Measurements from ENCODE around the gene LAMB1. TPM values are rescaled to one million over a fixed set of nuclear protein-coding genes. Genes with fewer than 3 reads are reported as not detected.

The LAMB1 gene
- total RNA-seq, 1 experiment from 2014 or later: 101 TPM

GRCh38 chr7:107976620-107977019 is 26.3 kb downstream of the LAMB1 start:
- DNase-seq: no peak
- POLR2A ChIA-PET (ENCODE audit: unreplicated experiment): no interaction called here
- H3K4me1 ChIP-seq (ENCODE audit: insufficient read depth, low read length): no peaks in the 10 kb centered on the region
- BruUV-seq (replicated peaks): no TSS peak
- H3K79me2 ChIP-seq (ENCODE audit: low read length): no peaks in the 10 kb centered on the region
- CTCF ChIA-PET: no interaction called here
- intact Hi-C loops (cut with micrococcal nuclease): no loop called here
- ATAC-seq: no peak
- no peak overlapping the region for H3K4me2 ChIP-seq (ENCODE audit: low read length)
- peaks cover 69% of the 10 kb centered on the region for H3K36me3 ChIP-seq (ENCODE audit: low read depth, low read length)
- H4K20me1 ChIP-seq (ENCODE audit: low read length): no peaks in the 10 kb centered on the region
- H3K9me3 ChIP-seq (ENCODE audit: low read length): no peaks in the 10 kb centered on the region
- no peak overlapping the region for H3K9ac ChIP-seq (ENCODE audit: low read length)
- H3K4me3 ChIP-seq (ENCODE audit: low read length): no peak overlapping the region
- no peak overlapping the region for H3K27ac ChIP-seq (ENCODE audit: low read length)
- H3K9me2 ChIP-seq (replicated peaks; ENCODE audit: low read length): no peaks in the 10 kb centered on the region
- no peaks in the 10 kb centered on the region for H3F3A ChIP-seq (ENCODE audit: low read length, unreplicated experiment)
- H2AFZ ChIP-seq (ENCODE audit: low read length): no peak overlapping the region
- no peaks in the 10 kb centered on the region for H3K27me3 ChIP-seq (ENCODE audit: low read length)
- TF ChIP-seq EZH2phosphoT487 (IDR thresholded peaks at IDR 0.05; ENCODE audit: borderline replicate concordance, low read length): no peak
- no peak for TF ChIP-seq CTCF (conservative IDR thresholded peaks at IDR 0.05; ENCODE audit: low read depth, low read length)
- no peak for TF ChIP-seq EZH2 (IDR thresholded peaks at IDR 0.05; ENCODE audit: low read length, unreplicated experiment)

GRCh38 chr7:107975394-107976013 is 27.5 kb downstream of the LAMB1 start:
- no peaks in the 10 kb centered on the region for H4K20me1 ChIP-seq (ENCODE audit: low read length)
- no peaks in the 10 kb centered on the region for H3K79me2 ChIP-seq (ENCODE audit: low read length)
- BruUV-seq (replicated peaks): no TSS peak

More at GRCh38 chr7:107975394-107976013, 27.5 kb downstream of the LAMB1 start:
- intact Hi-C loops (cut with micrococcal nuclease): no loop called here
- no peak overlapping the region for H3K4me3 ChIP-seq (ENCODE audit: low read length)
- CTCF ChIA-PET: interaction anchor here (0.5 kb wide), 1 partner anchor 483 kb away, joined by 5 read pairs; no protein-coding TSS in a partner anchor
- no peak overlapping the region for H3K27ac ChIP-seq (ENCODE audit: low read length)
- no peaks in the 10 kb centered on the region for H3K4me1 ChIP-seq (ENCODE audit: insufficient read depth, low read length)
- DNase-seq: no peak
- H2AFZ ChIP-seq (ENCODE audit: low read length): no peak overlapping the region
- H3K4me2 ChIP-seq (ENCODE audit: low read length): no peak overlapping the region
- H3K9ac ChIP-seq (ENCODE audit: low read length): no peak overlapping the region
- H3K9me2 ChIP-seq (replicated peaks; ENCODE audit: low read length): no peaks in the 10 kb centered on the region
- no peaks in the 10 kb centered on the region for H3F3A ChIP-seq (ENCODE audit: low read length, unreplicated experiment)
- H3K27me3 ChIP-seq (ENCODE audit: low read length): no peaks in the 10 kb centered on the region
- POLR2A ChIA-PET (ENCODE audit: unreplicated experiment): no interaction called here
- H3K9me3 ChIP-seq (ENCODE audit: low read length): no peaks in the 10 kb centered on the region
- ATAC-seq: no peak
- peaks cover 68% of the 10 kb centered on the region for H3K36me3 ChIP-seq (ENCODE audit: low read depth, low read length)
- no peak for TF ChIP-seq EZH2 (IDR thresholded peaks at IDR 0.05; ENCODE audit: low read length, unreplicated experiment)
- TF ChIP-seq CTCF (conservative IDR thresholded peaks at IDR 0.05; ENCODE audit: low read depth, low read length): no peak
- no peak for TF ChIP-seq EZH2phosphoT487 (IDR thresholded peaks at IDR 0.05; ENCODE audit: borderline replicate concordance, low read length)
